ENCODE results near the gene ASPSCR1. TPM values are rescaled to one million over a fixed set of nuclear protein-coding genes. Genes with fewer than 3 reads are reported as not detected.

ASPSCR1 gene
- total and polyA plus RNA-seq, 8 donors = 11.7 to 143 (median 55.6) TPM

- Histone ChIP-seq H3K9me3 (no peaks in the 10 kb centered on the region), H3K27me3 (no peaks in the 10 kb centered on the region), H3K36me3 (peaks cover 0 to 12% (median 6%) of the 10 kb centered on the region in 4 donors), H3K27ac (peak overlapping the region in 4 of 5 donors; percentile 29 to 58 (median 34)), H3K4me3 (no peak overlapping the region), H3K4me1 (peaks cover 16 to 39% (median 35%) of the 10 kb centered on the region in 4 donors)
- intact Hi-C loops (cut with DNase I; ENCODE audit: low total_unique reads) = no loop called here
- WGBS, 5 donors = 32 to 73% (median 53%) methylated on average over 6 to 8 of the region's 8 CpGs
- TF ChIP-seq EP300 (IDR thresholded peaks at IDR 0.05) (no peak), POLR2A (IDR thresholded peaks at IDR 0.05) (no peak), CTCF (IDR thresholded peaks at IDR 0.05) (no peak), POLR2AphosphoS5 (IDR thresholded peaks at IDR 0.05) (no peak)
- DNase-seq = peak in 1 of 2 donors; percentile 77
These were observed 62.4 kb downstream of the ASPSCR1 start for GRCh38 chr17:82039695-82040299.

- TF ChIP-seq POLR2AphosphoS5 (IDR thresholded peaks at IDR 0.05) (no peak), CTCF (IDR thresholded peaks at IDR 0.05) (no peak), EP300 (IDR thresholded peaks at IDR 0.05) (no peak), POLR2A (IDR thresholded peaks at IDR 0.05) (no peak)
- Histone ChIP-seq H3K4me1 (peaks cover 7 to 28% (median 26%) of the 10 kb centered on the region in 4 donors), H3K27ac (no peak overlapping the region), H3K36me3 (no peaks in the 10 kb centered on the region), H3K9me3 (no peaks in the 10 kb centered on the region), H3K27me3 (no peaks in the 10 kb centered on the region), H3K4me3 (no peak overlapping the region)
- 85 to 90% (median 90%) methylated on average over 17 of the region's 17 CpGs for WGBS, 5 donors
- intact Hi-C loops (cut with DNase I; ENCODE audit: low total_unique reads) = no loop called here
- DNase-seq = no peak
These were observed 63.9 kb downstream of the ASPSCR1 start for GRCh38 chr17:82041144-82041814.

- Histone ChIP-seq H3K4me3 (no peak overlapping the region), H3K27ac (no peak overlapping the region), H3K9me3 (no peaks in the 10 kb centered on the region), H3K27me3 (no peaks in the 10 kb centered on the region), H3K36me3 (peaks cover 0 to 13% (median 11%) of the 10 kb centered on the region in 4 donors), H3K4me1 (peaks cover 0 to 19% (median 16%) of the 10 kb centered on the region in 4 donors)
- DNase-seq = no peak
- intact Hi-C loops (cut with DNase I; ENCODE audit: low total_unique reads) = no loop called here
- TF ChIP-seq POLR2AphosphoS5 (IDR thresholded peaks at IDR 0.05) (no peak), CTCF (IDR thresholded peaks at IDR 0.05) (no peak), EP300 (IDR thresholded peaks at IDR 0.05) (no peak), POLR2A (IDR thresholded peaks at IDR 0.05) (no peak)
- 90 to 96% (median 92%) methylated on average over 5 to 9 of the region's 9 CpGs for WGBS, 5 donors
These were observed 65.2 kb downstream of the ASPSCR1 start for GRCh38 chr17:82042649-82043048.

DNA sequence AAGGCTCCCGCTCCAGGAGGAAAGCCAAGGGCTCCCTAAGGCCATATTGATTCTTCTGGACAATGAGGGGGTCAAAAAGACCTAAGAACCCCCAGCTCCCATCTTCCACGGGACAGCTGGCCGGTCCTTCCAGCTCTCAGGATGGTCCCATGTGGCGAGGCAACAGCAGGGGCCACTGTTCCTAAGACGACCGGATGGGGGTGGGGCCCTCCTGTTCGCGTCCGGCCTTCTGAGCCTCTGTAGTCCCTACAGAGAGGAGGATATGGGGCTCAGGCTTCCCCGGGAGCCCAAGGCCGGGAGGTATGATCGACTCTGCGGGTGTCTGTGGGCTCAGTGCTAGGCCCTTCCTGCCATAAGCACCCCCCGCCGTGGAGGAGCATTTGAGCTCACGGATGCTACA lies 66.1 kb downstream of the ASPSCR1 start:
- 69 to 87% (median 77%) methylated on average over 2 to 16 of the region's 16 CpGs for WGBS, 5 donors

More for the DNA sequence above, 66.1 kb downstream of the ASPSCR1 start:
- H3K4me1 ChIP-seq = peaks cover 0 to 11% (median 9%) of the 10 kb centered on the region in 4 donors
- H3K36me3 ChIP-seq = peaks cover 2 to 22% (median 19%) of the 10 kb centered on the region in 4 donors
- no peak overlapping the region for H3K27ac ChIP-seq
- DNase-seq = no peak
- TF ChIP-seq POLR2A (IDR thresholded peaks at IDR 0.05) (no peak), CTCF (IDR thresholded peaks at IDR 0.05) (no peak), EP300 (IDR thresholded peaks at IDR 0.05) (no peak)
- H3K27me3 ChIP-seq = no peaks in the 10 kb centered on the region
- H3K4me3 ChIP-seq = no peak overlapping the region
- H3K9me3 ChIP-seq = no peaks in the 10 kb centered on the region
- intact Hi-C loops (cut with DNase I; ENCODE audit: low total_unique reads) = no loop called here

Data from stomach (tissue), 9 donors.